Testis (tissue), 5 donors: ENCODE data around the gene C12orf57. TPM values are rescaled to one million over a fixed set of nuclear protein-coding genes. Genes with fewer than 3 reads are reported as not detected.

Experiments used
- DNase-seq: peaks from one replicate; pipeline ENCODE4 v3.0.0-alpha.2; 2019
- H3K27ac ChIP-seq, 2 donors: fragments of 200-600 bp; sonication (generic); one replicate each; pipeline ENCODE4 v1.5.1; 2019
- H3K27me3 ChIP-seq: fragments of 200-600 bp; sonication (generic); one replicate; pipeline ENCODE4 v1.5.1; 2019
- H3K36me3 ChIP-seq: fragments of 200-600 bp; sonication (generic); one replicate; pipeline ENCODE4 v1.5.1; 2017; ENCODE audit warnings: low read depth; ENCODE audit errors: missing control alignments
- H3K4me1 ChIP-seq: fragments of 200-600 bp; sonication (generic); one replicate; pipeline ENCODE4 v1.5.1; 2019
- H3K4me3 ChIP-seq, 2 donors: fragments of 200-600 bp; sonication (generic); one replicate each; pipeline ENCODE4 v1.5.1; 2017 to 2019
- H3K9me3 ChIP-seq: fragments of 200-600 bp; sonication (generic); one replicate; pipeline ENCODE4 v1.5.1; 2017
- CTCF ChIP-seq, 3 experiments: fragments of 450-650 bp in 2 of 3; fragments of 200-600 bp in 1 of 3; sonication (generic) in 1 of 3; IDR thresholded peaks; one replicate each; pipeline ENCODE4 v1.5.1; 2016 to 2019; ENCODE audit warnings: antibody characterized with exemption in 3 of 3, mild to moderate bottlenecking in 2 of 3, moderate library complexity in 1 of 3
- POLR2A ChIP-seq: fragments of 450-650 bp; IDR thresholded peaks from one replicate; pipeline ENCODE4 v1.6.1; 2017; ENCODE audit warnings: antibody characterized with exemption, mild to moderate bottlenecking, moderate library complexity
- WGBS, 2 donors: methylation state at CpG; one replicate each; pipeline ENCODE4 v1.1.5; 2018; 5-methylcytosine and 5-hydroxymethylcytosine counted together
- intact Hi-C: fragments of 100-400 bp; cut with DNase I; formaldehyde crosslinking; loops from one replicate; pipeline ENCODE4 v1.15.1; 2023; ENCODE audit warnings: low total_unique reads
- long read RNA-seq, 2 donors: transcript quantifications; one replicate each; lab custom pipeline, GENCODE V29; 2026
- polyA plus RNA-seq: library from polyadenylated mRNA; stranded (reverse); fragments of 350-450 nt; fragmentation: Illumina TruSeq; extraction: RNeasy Lipid Tissue Mini Kit (QIAGEN cat#74804); gene quantifications from one replicate; pipeline ENCODE4 v1.2.3, GENCODE V29; 2014; ENCODE audit warnings: low read depth, low replicate concordance; ENCODE audit not compliant: insufficient read depth
- total RNA-seq, 2 donors: library from RNA; depleted of rRNA; stranded (reverse); fragments of >200 nt; gene quantifications; one replicate each; pipeline ENCODE4 v1.2.3, GENCODE V29; 2016

The C12orf57 gene
- total RNA-seq (100 to 1,000 TPM; 143 to 236 TPM), polyA plus RNA-seq (141 TPM)
- long read RNA-seq, donor 1, transcript C12orf57-202 (3 exons, 662 nt): minor isoform, 30 of 193 reads
- long read RNA-seq, donor 1, transcript C12orf57-201 (3 exons, 560 nt): major isoform, 147 of 193 reads
- long read RNA-seq, donor 1, partial matches to known transcripts: 12 of 193 reads
- long read RNA-seq, donor 1, other reads (novel, unspliced or antisense): 0 of 193 reads
- long read RNA-seq, donor 2, transcript C12orf57-201 (3 exons, 560 nt): major isoform, 78 of 113 reads
- long read RNA-seq, donor 2, transcript C12orf57-202 (3 exons, 662 nt): minor isoform, 10 of 113 reads
- long read RNA-seq, donor 2, partial matches to known transcripts: 20 of 113 reads
- long read RNA-seq, donor 2, other reads (novel, unspliced or antisense): 0 of 113 reads

DNA sequence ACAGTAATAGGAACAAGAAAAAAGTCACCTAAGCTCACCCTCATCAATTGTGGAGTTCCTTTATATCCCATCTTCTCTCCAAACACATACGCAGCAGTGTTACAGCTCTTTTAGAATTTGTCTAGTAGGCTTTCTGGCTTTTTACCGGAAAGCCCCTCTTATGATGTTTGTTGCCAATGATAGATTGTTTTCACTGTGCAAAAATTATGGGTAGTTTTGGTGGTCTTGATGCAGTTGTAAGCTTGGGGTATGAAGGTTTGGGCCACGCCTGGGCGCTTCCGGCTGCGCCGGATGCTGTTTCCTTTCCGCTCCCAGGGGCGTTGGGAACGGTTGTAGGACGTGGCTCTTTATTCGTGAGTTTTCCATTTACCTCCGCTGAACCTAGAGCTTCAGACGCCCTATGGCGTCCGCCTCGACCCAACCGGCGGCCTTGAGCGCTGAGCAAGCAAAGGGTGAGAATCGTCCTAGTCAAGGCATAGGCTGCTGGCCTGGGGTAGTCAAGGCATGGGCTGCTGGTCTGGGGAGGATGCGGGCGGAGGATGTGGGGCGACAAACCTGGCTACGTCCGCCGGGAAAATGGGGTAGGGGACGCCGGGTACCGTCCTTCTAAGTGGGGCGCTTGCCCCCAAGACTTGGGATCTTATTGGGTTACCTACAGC is at the start of gene C12orf57, which contains the start of gene RNU7-1:
C12orf57 (plus strand) TSS at position 301 of the 659 bp plus-strand sequence; CDS start at position 401, 100 bp downstream.
RNU7-1 (plus strand) TSS at position 95 of the 659 bp plus-strand sequence.
- intact Hi-C loops: loop anchor here (10.0 kb wide), 1 partner anchor 151 kb away; the partner anchor contains the start of gene C1R
- no peaks in the 10 kb centered on the region for H3K27me3 ChIP-seq
- peak within 1 kb of the TSS; percentile 96 to 97 for H3K27ac ChIP-seq
- peak within 1 kb of the TSS; percentile 72 to 80 for H3K4me3 ChIP-seq
- peaks cover 30% of the 10 kb centered on the region for H3K4me1 ChIP-seq
- WGBS, 2 donors: 0 to 1% methylated on average over 31 of the region's 31 CpGs
- DNase-seq: peak; percentile 78
- H3K9me3 ChIP-seq: no peaks in the 10 kb centered on the region
- H3K36me3 ChIP-seq: no peaks in the 10 kb centered on the region
- TF ChIP-seq POLR2A: peak; percentile 55
- TF ChIP-seq CTCF (IDR thresholded peaks at IDR 0.05): peak in 1 of 3 experiments; percentile 4

GRCh38 chr12:6894321-6894720 is 49.5 kb upstream of the C12orf57 start:
- H3K27me3 ChIP-seq: no peaks in the 10 kb centered on the region
- no peaks in the 10 kb centered on the region for H3K36me3 ChIP-seq
- H3K9me3 ChIP-seq: no peaks in the 10 kb centered on the region
- DNase-seq: no peak
- intact Hi-C loops: no loop called here
- no peak overlapping the region for H3K27ac ChIP-seq
- H3K4me3 ChIP-seq: no peak overlapping the region
- 85 to 91% methylated on average over 3 of the region's 3 CpGs for WGBS, 2 donors
- no peaks in the 10 kb centered on the region for H3K4me1 ChIP-seq
- TF ChIP-seq POLR2A (no peak), CTCF (IDR thresholded peaks at IDR 0.05) (no peak)

DNA sequence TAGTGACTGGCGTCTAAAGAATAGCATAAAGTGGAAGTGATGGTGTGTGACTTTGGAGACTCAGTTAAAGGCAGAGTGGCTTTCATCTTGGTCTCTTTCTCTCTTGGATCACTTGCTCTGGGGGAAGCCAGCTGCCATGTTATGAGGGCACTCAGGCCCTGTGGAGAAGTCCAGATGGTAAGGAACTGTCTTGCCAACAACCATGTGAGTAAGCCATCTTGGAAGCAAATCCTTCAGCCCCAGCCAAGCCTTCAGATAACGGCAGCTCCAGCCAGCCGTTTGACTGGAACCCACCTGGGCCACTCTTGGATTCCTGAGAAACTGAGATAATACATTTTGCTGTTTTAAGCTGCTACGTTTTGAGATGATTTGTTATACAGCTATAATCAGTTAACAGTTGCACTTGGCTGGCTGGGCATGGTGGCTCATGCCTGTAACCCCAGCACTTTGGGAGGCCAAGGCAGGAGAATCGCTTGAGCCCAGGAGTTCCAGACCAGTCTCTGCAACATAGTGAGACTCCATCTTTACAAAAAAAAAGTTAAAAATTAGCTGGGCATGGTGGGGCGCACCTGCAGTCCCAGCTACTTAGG is 46.9 kb upstream of the C12orf57 start:
- Histone ChIP-seq H3K27me3 (no peaks in the 10 kb centered on the region), H3K36me3 (no peaks in the 10 kb centered on the region), H3K4me3 (no peak overlapping the region), H3K27ac (no peak overlapping the region), H3K4me1 (no peaks in the 10 kb centered on the region), H3K9me3 (no peaks in the 10 kb centered on the region)
- TF ChIP-seq POLR2A: no peak
- TF ChIP-seq CTCF (IDR thresholded peaks at IDR 0.05): no peak
- no peak for DNase-seq
- 74 to 85% methylated on average over 5 to 6 of the region's 6 CpGs for WGBS, 2 donors
- intact Hi-C loops: no loop called here

DNA sequence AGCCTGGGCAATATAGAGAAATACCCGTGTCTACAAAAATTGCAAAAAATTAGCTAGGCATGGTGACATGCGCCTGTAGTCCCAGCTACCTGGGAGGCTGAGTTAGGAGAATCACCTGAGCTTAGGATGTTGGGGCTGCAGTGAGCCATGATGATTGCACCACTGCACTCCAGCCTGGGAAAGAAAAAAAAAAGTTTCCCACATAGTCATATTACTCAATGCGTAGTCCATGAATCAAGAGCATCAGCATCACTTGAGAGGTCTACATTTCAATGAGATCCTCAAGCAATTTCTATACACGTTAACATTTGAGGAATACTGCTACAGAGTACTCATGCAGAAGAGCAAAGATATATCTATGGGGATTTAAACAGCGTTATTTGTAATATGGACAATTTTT is 44.4 kb upstream of the C12orf57 start:
- intact Hi-C loops: no loop called here
- 71 to 77% methylated on average over 5 of the region's 5 CpGs for WGBS, 2 donors
- no peak overlapping the region for H3K27ac ChIP-seq

More for the DNA sequence above, 44.4 kb upstream of the C12orf57 start:
- no peaks in the 10 kb centered on the region for H3K36me3 ChIP-seq
- H3K4me3 ChIP-seq: no peak overlapping the region
- H3K4me1 ChIP-seq: peaks cover 6% of the 10 kb centered on the region
- no peaks in the 10 kb centered on the region for H3K27me3 ChIP-seq
- no peak for DNase-seq
- TF ChIP-seq POLR2A (no peak), CTCF (IDR thresholded peaks at IDR 0.05) (no peak)
- no peaks in the 10 kb centered on the region for H3K9me3 ChIP-seq
